ENCODE data around the gene CCDC88C. TPM values are rescaled to one million over a fixed set of nuclear protein-coding genes. Genes with fewer than 3 reads are reported as not detected.
A peak's percentile ranks its signal among the peaks of the same experiment; 100 is the strongest.

CCDC88C gene
- total RNA-seq, 1 donor from 2014 or later = 2.8 TPM

- peaks cover 44% of the 10 kb centered on the region for H3K27me3 ChIP-seq (ENCODE audit: low read depth)
- no peak overlapping the region for H3K27ac ChIP-seq (replicated peaks)
- no peak overlapping the region for H3K4me3 ChIP-seq
- H3K4me1 ChIP-seq = peaks cover 14% of the 10 kb centered on the region
- H3K9me3 ChIP-seq (replicated peaks) = peaks cover 6% of the 10 kb centered on the region
- no peaks in the 10 kb centered on the region for H3K36me3 ChIP-seq
- DNase-seq = no peak
- intact Hi-C loops (cut with micrococcal nuclease) = no loop called here
- TF ChIP-seq CTCF (IDR thresholded peaks at IDR 0.05; ENCODE audit: borderline replicate concordance) = no peak
Observed at GRCh38 chr14:91263329-91263728, 154.3 kb downstream of the CCDC88C start.

- no peaks in the 10 kb centered on the region for H3K36me3 ChIP-seq
- no peak for DNase-seq
- H3K27ac ChIP-seq (replicated peaks) = no peak overlapping the region
- no peak overlapping the region for H3K4me3 ChIP-seq
- peaks cover 21% of the 10 kb centered on the region for H3K4me1 ChIP-seq
- peaks cover 45% of the 10 kb centered on the region for H3K27me3 ChIP-seq (ENCODE audit: low read depth)
- intact Hi-C loops (cut with micrococcal nuclease) = no loop called here
- no peak for TF ChIP-seq CTCF (IDR thresholded peaks at IDR 0.05; ENCODE audit: borderline replicate concordance)
- H3K9me3 ChIP-seq (replicated peaks) = peaks cover 6% of the 10 kb centered on the region
Observed at GRCh38 chr14:91261986-91262549, 155.6 kb downstream of the CCDC88C start.

GRCh38 chr14:91261115-91261514, 156.5 kb downstream of the CCDC88C start:
- no peak for TF ChIP-seq CTCF (IDR thresholded peaks at IDR 0.05; ENCODE audit: borderline replicate concordance)
- Histone ChIP-seq H3K9me3 (replicated peaks) (peaks cover 6% of the 10 kb centered on the region), H3K27me3 (ENCODE audit: low read depth) (peaks cover 45% of the 10 kb centered on the region), H3K36me3 (no peaks in the 10 kb centered on the region), H3K4me1 (peaks cover 30% of the 10 kb centered on the region), H3K27ac (replicated peaks) (no peak overlapping the region), H3K4me3 (no peak overlapping the region)
- no peak for DNase-seq
- intact Hi-C loops (cut with micrococcal nuclease) = no loop called here

- Histone ChIP-seq H3K4me1 (peaks cover 23% of the 10 kb centered on the region), H3K27me3 (ENCODE audit: low read depth) (peaks cover 30% of the 10 kb centered on the region), H3K9me3 (replicated peaks) (peaks cover 6% of the 10 kb centered on the region), H3K4me3 (no peak overlapping the region), H3K27ac (replicated peaks) (peak overlapping the region; percentile 11), H3K36me3 (no peaks in the 10 kb centered on the region)
- intact Hi-C loops (cut with micrococcal nuclease) = no loop called here
- TF ChIP-seq CTCF (IDR thresholded peaks at IDR 0.05; ENCODE audit: borderline replicate concordance) = no peak
- no peak for DNase-seq
Observed at GRCh38 chr14:91258876-91259275, 158.7 kb downstream of the CCDC88C start.

DNA sequence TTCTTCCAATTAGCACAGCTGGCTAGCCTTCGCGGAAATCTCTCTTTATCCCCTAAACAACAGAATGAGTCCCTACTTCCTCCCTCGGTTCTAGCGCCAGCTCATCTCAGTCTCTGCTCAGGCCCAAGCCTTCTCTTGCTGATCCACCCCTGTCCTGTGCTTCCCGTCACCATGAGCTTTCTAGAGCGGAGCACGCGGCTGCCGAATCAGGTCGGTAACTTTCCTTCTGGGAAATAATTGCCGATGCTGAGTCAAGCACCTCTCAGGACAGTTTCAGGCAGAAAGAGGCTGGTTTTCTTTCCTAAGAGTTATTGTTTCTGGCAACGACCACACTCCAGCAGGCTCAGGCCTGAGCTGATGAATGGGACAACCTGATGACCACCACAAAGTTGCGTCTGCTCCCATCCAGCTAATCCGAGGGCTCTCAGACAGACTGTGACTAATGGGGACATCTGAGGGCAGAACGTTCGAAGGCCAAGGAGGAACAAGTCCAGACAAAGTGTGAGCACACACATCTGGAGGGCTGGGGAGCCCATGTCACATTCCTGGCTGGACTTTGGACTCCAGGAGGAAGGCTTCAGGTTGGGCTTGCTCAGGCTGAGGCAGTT, 159.5 kb downstream of the CCDC88C start:
- peak overlapping the region; percentile 63 for H3K27ac ChIP-seq (replicated peaks)
- peak; percentile 31 for DNase-seq

More for the DNA sequence above, 159.5 kb downstream of the CCDC88C start:
- Histone ChIP-seq H3K27me3 (ENCODE audit: low read depth) (peaks cover 23% of the 10 kb centered on the region), H3K36me3 (no peaks in the 10 kb centered on the region), H3K9me3 (replicated peaks) (peaks cover 6% of the 10 kb centered on the region), H3K4me3 (no peak overlapping the region), H3K4me1 (peaks cover 25% of the 10 kb centered on the region)
- intact Hi-C loops (cut with micrococcal nuclease) = no loop called here
- TF ChIP-seq CTCF (IDR thresholded peaks at IDR 0.05; ENCODE audit: borderline replicate concordance) = no peak

Measured in left ventricle myocardium inferior (tissue), 1 donor.